Neural progenitor cell (in vitro differentiated cells): ENCODE data around the gene DCC.

Source experiments
- CTCF ChIP-seq: fragments of 200-600 bp; sonication (generic); IDR thresholded peaks from 2 replicates; pipeline ENCODE4 v1.5.1; 2017; ENCODE audit warnings: antibody characterized with exemption, mild to moderate bottlenecking
- EZH2 ChIP-seq: fragments of 200-600 bp; sonication (generic); IDR thresholded peaks from 2 replicates; pipeline ENCODE4 v1.6.1; 2017; ENCODE audit warnings: antibody characterized with exemption, mild to moderate bottlenecking, moderate library complexity
- EZH2phosphoT487 ChIP-seq: fragments of 200-600 bp; sonication (generic); IDR thresholded peaks from 2 replicates; pipeline ENCODE4 v1.6.1; 2017; ENCODE audit warnings: antibody characterized with exemption

GRCh38 chr18:52334307-52334706 is 5.7 kb upstream of the DCC start:
- TF ChIP-seq CTCF (no peak), EZH2phosphoT487 (no peak), EZH2 (no peak)
